ENCODE measurements around the gene FLOT1. TPM values are rescaled to one million over a fixed set of nuclear protein-coding genes. Genes with fewer than 3 reads are reported as not detected.

FLOT1 gene
- total and polyA plus RNA-seq, 2 donors (not counting 1 experiment from before 2014, with no cell fraction given), result 71.2 to 79.4 TPM

GRCh38 chr6:30767158-30767943, 24.9 kb upstream of the FLOT1 start:
- no peak for ATAC-seq (ENCODE audit: low read depth)

More at GRCh38 chr6:30767158-30767943, 24.9 kb upstream of the FLOT1 start:
- H3K27me3 Mint-ChIP-seq, result peaks cover 33% of the 10 kb centered on the region
- Histone ChIP-seq H3K9me3 (ENCODE audit: control extremely low read depth in 1 of 3, control insufficient read depth in 2 of 3, insufficient read depth in 1 of 3, low read length in 2 of 3) (no peaks in the 10 kb centered on the region), H3K79me2 (ENCODE audit: control insufficient read depth, insufficient read depth, low read length) (no peaks in the 10 kb centered on the region), H3K36me3 (replicated peaks in 1 of 2; ENCODE audit: control extremely low read depth in 1 of 2, control insufficient read depth in 1 of 2, extremely low read depth in 1 of 2, insufficient read depth in 2 of 2, low read length in 1 of 2) (no peaks in the 10 kb centered on the region), H2AFZ (ENCODE audit: insufficient read depth, low read depth, low read length, poor library complexity, severe bottlenecking) (no peak overlapping the region), H3K4me2 (replicated peaks; ENCODE audit: low read depth, low read length, poor library complexity, severe bottlenecking) (no peak overlapping the region), H3K9ac (ENCODE audit: low read length) (no peak overlapping the region), H3K4me3 (ENCODE audit: control extremely low read depth in 1 of 5, extremely low read depth in 1 of 5, insufficient read depth in 1 of 5, low read depth in 2 of 5, low read length in 4 of 5) (no peak overlapping the region), H3K27ac (ENCODE audit: low read length in 2 of 2) (no peak overlapping the region), H3K27me3 (replicated peaks in 1 of 4; ENCODE audit: control extremely low read depth in 1 of 4, control insufficient read depth in 3 of 4, insufficient read depth in 4 of 4, low read length in 3 of 4) (peaks cover 0 to 6% (median 0%) of the 10 kb centered on the region in 4 experiments), H4K20me1 (ENCODE audit: control insufficient read depth, insufficient read depth, low read length, poor library complexity, severe bottlenecking) (no peaks in the 10 kb centered on the region), H3K4me1 (ENCODE audit: control insufficient read depth in 2 of 2, insufficient read depth in 2 of 2, low read length in 2 of 2) (peaks cover 4 to 9% of the 10 kb centered on the region in 2 donors)
- CTCF ChIA-PET, result interaction anchor here (1.1 to 1.6 kb wide), 2 partner anchors 62 to 323 kb away, joined by 3 read pairs; no protein-coding TSS in a partner anchor
- peaks cover 4% of the 10 kb centered on the region for H3K9me3 Mint-ChIP-seq (ENCODE audit: insufficient read depth)
- no peak overlapping the region for H3K4me3 Mint-ChIP-seq
- POLR2A ChIA-PET, result interaction anchor here (0.6 kb wide), 1 partner anchor 19 kb away, joined by 6 read pairs; no protein-coding TSS in a partner anchor
- peaks cover 15% of the 10 kb centered on the region for H3K4me1 Mint-ChIP-seq
- intact Hi-C loops (cut with micrococcal nuclease), result no loop called here
- TF ChIP-seq EZH2 (IDR thresholded peaks at IDR 0.05; ENCODE audit: borderline replicate concordance, insufficient read depth, low read depth, low read length, poor library complexity, severe bottlenecking) (no peak), CTCF (IDR thresholded peaks at IDR 0.05) (no peak)
- H3K27ac Mint-ChIP-seq, result no peak overlapping the region
- DNase-seq, result no peak
- WGBS (ENCODE audit: insufficient coverage), result 82% methylated on average over 7 of the region's 9 CpGs

Measured in B cell (primary cell).